Upper lobe of right lung (tissue), 1 donor: ENCODE measurements around the gene UNC5B. TPM values are rescaled to one million over a fixed set of nuclear protein-coding genes. Genes with fewer than 3 reads are reported as not detected.

Experiments
- ATAC-seq: fragments of 200-7000 bp; cut with Tn5 transposase; one replicate; pipeline ENCODE4 v1.9.1; 2020; ENCODE audit warnings: mild to moderate bottlenecking, moderate library complexity
- DNase-seq: peaks from one replicate; pipeline ENCODE4 v3.0.0-alpha.2; 2020
- H3K27ac ChIP-seq: fragments of 200-600 bp; one replicate; pipeline ENCODE4 v1.8.0; 2022
- H3K27me3 ChIP-seq: fragments of 200-600 bp; one replicate; pipeline ENCODE4 v1.8.0; 2022; ENCODE audit warnings: mild to moderate bottlenecking
- H3K36me3 ChIP-seq: fragments of 200-600 bp; one replicate; pipeline ENCODE4 v1.8.0; 2022
- H3K4me1 ChIP-seq: fragments of 200-600 bp; one replicate; pipeline ENCODE4 v1.8.0; 2022
- H3K4me3 ChIP-seq: fragments of 200-600 bp; one replicate; pipeline ENCODE4 v1.8.0; 2022; ENCODE audit warnings: mild to moderate bottlenecking
- H3K9me3 ChIP-seq: fragments of 200-600 bp; one replicate; pipeline ENCODE4 v1.8.0; 2022
- CTCF ChIP-seq: fragments of 200-600 bp; IDR thresholded peaks from one replicate; pipeline ENCODE4 v1.8.0; 2022; ENCODE audit warnings: antibody characterized with exemption
- intact Hi-C: fragments of 100-400 bp; cut with DNase I; formaldehyde crosslinking; loops from one replicate; pipeline ENCODE4 v1.11.0; 2022
- total RNA-seq: library from RNA; stranded (reverse); fragmentation: NEBNext Ultra II Directional; extraction: Animal tissue kit (Norgen Biotek cat#: 25700); gene quantifications from one replicate; pipeline ENCODE4 v1.2.1, GENCODE V29; 2021
- donor health status: DM: no; HTN: yes; CAD: no; lungs with severe emphysema.

Gene UNC5B
- total RNA-seq, 1 donor from 2014 or later, result 16.0 TPM

DNA sequence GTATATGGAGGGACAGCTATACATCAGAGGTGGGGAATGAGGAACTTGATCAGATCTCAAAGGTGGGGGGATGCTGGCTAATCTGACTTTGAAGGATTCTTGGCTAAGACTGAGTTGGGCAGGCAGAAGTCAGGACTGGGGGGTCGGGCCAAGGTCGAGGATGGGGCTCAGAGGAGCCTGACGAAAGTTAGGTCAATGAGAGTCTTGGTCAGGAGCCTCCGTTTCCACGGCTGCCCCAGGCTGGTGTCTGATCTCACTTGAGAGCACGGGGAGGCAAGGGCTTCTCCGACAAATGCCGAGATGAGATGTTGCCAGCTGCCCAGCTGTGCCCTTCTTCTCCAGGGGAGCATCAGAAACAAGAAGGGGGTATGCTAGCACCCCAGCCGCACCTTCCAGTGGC lies 112.4 kb downstream of the UNC5B start:
- Histone ChIP-seq H3K27ac (no peak overlapping the region), H3K27me3 (no peaks in the 10 kb centered on the region), H3K4me1 (peaks cover 5% of the 10 kb centered on the region), H3K36me3 (peaks cover 16% of the 10 kb centered on the region), H3K4me3 (no peak overlapping the region), H3K9me3 (no peaks in the 10 kb centered on the region)
- no peak for TF ChIP-seq CTCF
- ATAC-seq, result no peak
- DNase-seq, result no peak
- intact Hi-C loops, result no loop called here

DNA sequence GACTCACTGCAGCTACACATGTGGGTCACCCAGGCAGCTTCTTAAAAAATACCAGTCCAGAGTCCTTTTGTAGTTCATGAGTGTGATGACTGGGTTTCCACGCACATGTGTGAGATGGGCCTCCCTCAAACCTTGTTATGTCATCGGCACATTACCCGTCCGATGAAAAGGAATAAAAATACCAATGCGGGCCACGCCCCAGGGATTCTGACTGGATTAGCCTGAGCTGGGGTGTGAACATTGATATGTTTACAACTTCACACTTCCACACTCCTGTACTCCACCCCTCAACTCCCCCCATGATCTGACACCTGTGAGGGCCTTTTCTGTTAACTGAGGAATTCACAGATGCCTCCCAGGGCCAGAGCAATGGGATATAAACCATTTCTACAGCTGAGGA lies 112.9 kb downstream of the UNC5B start:
- no peak overlapping the region for H3K27ac ChIP-seq
- H3K9me3 ChIP-seq, result no peaks in the 10 kb centered on the region
- ATAC-seq, result no peak
- H3K4me3 ChIP-seq, result no peak overlapping the region
- no peak for TF ChIP-seq CTCF
- no peak for DNase-seq
- intact Hi-C loops, result no loop called here
- peaks cover 16% of the 10 kb centered on the region for H3K36me3 ChIP-seq
- H3K27me3 ChIP-seq, result no peaks in the 10 kb centered on the region
- no peaks in the 10 kb centered on the region for H3K4me1 ChIP-seq

DNA sequence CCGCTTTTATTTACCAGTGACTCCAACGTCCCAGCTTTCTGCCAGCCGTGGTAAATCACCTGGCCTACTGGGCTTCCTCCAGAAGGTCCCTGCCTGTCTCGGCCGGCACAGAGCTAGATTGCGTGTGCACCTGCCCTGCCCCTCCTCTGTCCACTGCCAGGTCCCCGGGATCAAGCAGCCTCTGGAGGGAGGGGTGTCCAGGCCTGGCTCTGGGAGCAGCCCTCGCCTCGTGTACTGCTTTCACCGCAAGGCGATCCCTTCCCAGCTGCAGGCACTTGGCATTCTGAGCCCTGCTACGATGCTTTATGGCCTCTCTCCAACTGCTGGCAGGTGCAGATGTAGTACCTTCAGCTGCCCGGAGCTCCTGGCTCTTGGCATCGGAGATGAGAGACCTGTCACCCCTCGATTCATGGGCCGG lies 114.1 kb downstream of the UNC5B start:
- intact Hi-C loops, result no loop called here
- DNase-seq (no peak), ATAC-seq (no peak)
- Histone ChIP-seq H3K27me3 (no peaks in the 10 kb centered on the region), H3K27ac (no peak overlapping the region), H3K4me1 (no peaks in the 10 kb centered on the region), H3K4me3 (no peak overlapping the region), H3K36me3 (peaks cover 20% of the 10 kb centered on the region), H3K9me3 (no peaks in the 10 kb centered on the region)
- TF ChIP-seq CTCF, result no peak

DNA sequence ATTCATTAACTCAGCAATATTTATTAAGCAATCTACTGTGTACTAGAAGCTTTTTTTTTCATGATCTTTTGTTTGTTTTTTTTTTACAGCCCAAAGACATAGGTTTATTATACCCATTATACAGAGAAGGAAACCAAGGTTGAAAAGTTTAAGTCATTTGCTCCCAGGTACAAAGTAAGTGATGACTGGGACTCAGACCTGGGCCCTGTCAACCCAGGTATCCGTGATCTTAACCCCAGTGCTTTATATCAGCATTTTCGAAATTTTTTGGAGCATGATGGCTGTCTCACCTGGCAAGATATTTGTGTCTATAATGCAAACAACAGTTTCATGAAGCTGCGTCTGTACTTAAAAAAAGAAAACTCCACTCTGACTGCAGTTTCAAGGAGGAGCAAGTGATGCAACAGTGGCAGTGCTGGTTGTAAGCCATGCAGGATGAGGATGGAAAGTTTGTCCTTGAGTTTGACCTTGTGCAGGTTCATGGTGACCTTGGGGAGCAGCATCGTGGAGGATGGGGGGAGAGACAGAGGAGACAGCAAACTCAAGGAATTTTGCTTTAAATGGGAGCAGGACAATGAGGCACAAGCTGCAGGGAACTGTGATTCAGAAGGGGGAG lies 118.5 kb downstream of the UNC5B start:
- intact Hi-C loops, result no loop called here
- Histone ChIP-seq H3K27me3 (no peaks in the 10 kb centered on the region), H3K27ac (no peak overlapping the region), H3K4me3 (no peak overlapping the region), H3K36me3 (peaks cover 4% of the 10 kb centered on the region), H3K9me3 (no peaks in the 10 kb centered on the region), H3K4me1 (peaks cover 11% of the 10 kb centered on the region)
- ATAC-seq (no peak), DNase-seq (no peak)
- no peak for TF ChIP-seq CTCF

DNA sequence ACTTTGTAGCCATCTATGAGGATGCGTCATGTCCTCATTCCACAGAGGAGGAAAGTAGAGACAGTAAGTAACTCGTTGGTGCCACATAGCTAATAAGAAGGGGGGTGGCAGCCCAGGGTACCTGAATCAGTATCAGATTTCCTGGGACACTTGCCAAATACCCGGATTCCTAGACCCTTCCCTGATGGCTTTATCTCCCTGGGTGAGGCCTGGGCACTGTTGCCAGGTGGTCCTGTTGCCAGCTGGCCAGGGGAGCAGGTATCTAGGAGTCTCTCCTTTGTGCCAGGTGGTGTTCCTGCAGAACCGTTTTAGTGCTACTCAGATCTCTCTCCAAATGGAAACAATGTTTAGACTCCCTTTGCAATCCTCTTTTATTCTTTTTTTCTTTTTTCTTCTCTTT lies 119.4 kb downstream of the UNC5B start:
- TF ChIP-seq CTCF, result no peak
- H3K36me3 ChIP-seq, result peaks cover 4% of the 10 kb centered on the region
- no peaks in the 10 kb centered on the region for H3K27me3 ChIP-seq

GRCh38 chr10:71332466-71332865 lies 120.1 kb downstream of the UNC5B start:
- Histone ChIP-seq H3K27me3 (no peaks in the 10 kb centered on the region), H3K36me3 (peaks cover 4% of the 10 kb centered on the region), H3K27ac (no peak overlapping the region), H3K4me1 (peaks cover 11% of the 10 kb centered on the region), H3K4me3 (no peak overlapping the region), H3K9me3 (no peaks in the 10 kb centered on the region)
- intact Hi-C loops, result no loop called here
- TF ChIP-seq CTCF, result no peak
- no peak for DNase-seq
- ATAC-seq, result no peak

More for the DNA sequence above, 119.4 kb downstream of the UNC5B start:
- Histone ChIP-seq H3K27ac (no peak overlapping the region), H3K9me3 (no peaks in the 10 kb centered on the region), H3K4me1 (peaks cover 11% of the 10 kb centered on the region), H3K4me3 (no peak overlapping the region)
- no peak for ATAC-seq
- no peak for DNase-seq
- intact Hi-C loops, result no loop called here
